ENCODE results near the gene AGGF1.
"Not testable (repeated sequence)": the region's sequence is repeated elsewhere in the genome, so short reads cannot be mapped to it uniquely, and the experiment has no call there.

AGGF1 gene

GRCh38 chr5:77024490-77024889 is 5.7 kb upstream of the AGGF1 start:
- no peak for DNase-seq

- no peak for DNase-seq
Observed at GRCh38 chr5:77028631-77029375, 1.4 kb upstream of the AGGF1 start.

DNA sequence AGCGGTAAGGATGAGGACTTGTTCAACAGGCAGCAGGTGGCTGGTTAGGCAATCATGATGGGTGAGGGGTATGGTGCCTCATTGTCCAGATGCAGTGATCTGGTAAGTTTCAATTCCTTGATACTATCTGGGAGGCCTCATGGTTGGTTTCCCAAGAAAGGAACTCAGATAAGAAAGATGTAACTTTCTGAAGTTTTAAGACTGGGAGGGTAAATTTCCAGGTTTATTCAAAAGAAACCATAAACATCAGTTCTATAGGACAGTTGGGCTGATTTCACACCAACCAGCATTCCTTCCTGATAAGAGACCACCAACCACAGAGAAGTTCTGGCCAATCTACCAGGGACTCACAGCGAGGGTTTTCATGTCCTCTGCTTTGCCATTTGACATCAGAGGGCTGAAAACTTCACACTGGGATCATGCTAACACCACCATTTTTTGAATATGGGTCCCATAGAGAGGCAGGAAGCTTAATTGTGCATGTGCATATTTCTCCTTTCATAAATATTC is 773 bp upstream of the AGGF1 start:
- no peak for DNase-seq

DNA sequence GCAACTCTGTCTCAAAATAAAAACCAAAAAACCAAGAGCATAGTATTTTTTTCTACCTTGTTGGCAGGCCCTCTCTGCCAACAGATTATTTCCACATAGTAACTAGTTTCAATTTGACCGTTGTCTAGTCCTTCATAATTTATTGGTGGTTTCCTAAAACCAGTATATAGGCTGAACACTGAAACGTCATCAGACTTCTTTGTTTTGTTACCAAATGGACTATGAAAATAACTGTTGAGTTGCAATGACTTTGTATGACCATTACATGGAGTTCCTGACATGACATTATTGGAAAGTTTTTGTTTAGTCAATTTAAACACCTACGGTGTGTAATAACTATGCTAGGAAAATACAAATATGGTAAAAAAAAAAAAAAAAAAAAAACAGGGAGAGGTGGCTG is 1.7 kb downstream of the AGGF1 start:
- no peak for DNase-seq

GRCh38 chr5:77032635-77033034 is 2.4 kb downstream of the AGGF1 start:
- no peak for DNase-seq

DNA sequence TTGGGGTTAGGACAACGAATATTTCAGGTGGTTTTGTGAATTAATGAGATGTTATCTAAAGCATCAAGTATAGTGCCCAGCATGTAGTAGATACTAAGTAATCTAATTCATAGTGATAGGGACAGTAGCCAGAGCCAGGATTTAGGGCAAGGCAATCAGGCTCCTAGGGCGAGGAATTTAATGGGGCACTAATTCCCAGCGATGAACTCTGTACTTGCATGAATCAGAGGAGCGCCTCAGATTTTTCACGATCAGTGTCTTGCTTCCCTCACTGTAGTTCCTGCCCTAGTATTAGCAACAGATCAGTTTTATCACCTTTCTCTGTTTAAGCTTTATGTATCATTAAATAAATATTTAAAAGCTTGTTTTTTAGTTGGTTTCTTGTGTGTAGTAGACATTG is 3.1 kb downstream of the AGGF1 start:
- no peak for DNase-seq

- DNase-seq = no peak
Observed at GRCh38 chr5:77035950-77036349, 5.7 kb downstream of the AGGF1 start.

- no peak for DNase-seq
Observed at GRCh38 chr5:77046416-77047073, 16.3 kb downstream of the AGGF1 start.

DNA sequence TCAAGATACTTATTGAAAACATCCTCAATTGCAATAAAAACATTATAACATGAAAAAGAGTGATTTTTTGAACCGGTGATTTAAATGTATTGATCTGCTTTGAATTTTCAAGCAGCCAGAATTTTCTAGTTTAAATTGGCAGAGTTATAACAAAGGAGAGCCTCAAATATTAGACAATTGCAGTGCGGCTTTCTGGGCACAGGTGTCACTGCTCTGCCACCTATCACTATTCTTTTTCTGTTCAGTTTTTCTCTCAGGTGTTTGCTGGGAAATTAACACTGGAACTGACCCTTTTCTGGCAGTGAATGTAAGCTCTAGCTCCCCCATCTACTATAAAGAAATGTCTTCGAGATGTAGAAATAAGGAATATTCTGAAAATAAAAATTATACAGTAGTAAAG is 33.8 kb downstream of the AGGF1 start:
- DNase-seq = no peak

DNA sequence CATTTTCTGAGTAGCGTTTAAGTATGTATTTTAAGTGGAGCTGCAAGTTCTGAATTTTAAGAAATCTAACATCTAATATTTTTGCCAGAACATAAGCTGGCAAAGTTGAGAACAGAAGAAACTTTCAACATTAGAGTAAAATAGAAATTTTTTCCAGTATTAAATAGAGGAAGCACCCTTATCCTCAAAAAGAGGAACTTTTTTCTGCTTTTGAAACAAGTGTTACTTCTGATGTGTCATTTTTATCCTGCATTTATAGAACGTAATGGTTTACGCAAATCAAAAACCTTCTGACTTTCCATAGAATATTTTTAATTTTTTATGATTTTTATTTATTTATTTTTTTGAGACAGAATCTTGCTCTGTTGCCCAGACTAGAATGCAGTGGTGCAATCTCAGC is 35.1 kb downstream of the AGGF1 start:
- DNase-seq = no peak

- no peak for DNase-seq
Observed at GRCh38 chr5:77066184-77066583, 36.0 kb downstream of the AGGF1 start.

DNA sequence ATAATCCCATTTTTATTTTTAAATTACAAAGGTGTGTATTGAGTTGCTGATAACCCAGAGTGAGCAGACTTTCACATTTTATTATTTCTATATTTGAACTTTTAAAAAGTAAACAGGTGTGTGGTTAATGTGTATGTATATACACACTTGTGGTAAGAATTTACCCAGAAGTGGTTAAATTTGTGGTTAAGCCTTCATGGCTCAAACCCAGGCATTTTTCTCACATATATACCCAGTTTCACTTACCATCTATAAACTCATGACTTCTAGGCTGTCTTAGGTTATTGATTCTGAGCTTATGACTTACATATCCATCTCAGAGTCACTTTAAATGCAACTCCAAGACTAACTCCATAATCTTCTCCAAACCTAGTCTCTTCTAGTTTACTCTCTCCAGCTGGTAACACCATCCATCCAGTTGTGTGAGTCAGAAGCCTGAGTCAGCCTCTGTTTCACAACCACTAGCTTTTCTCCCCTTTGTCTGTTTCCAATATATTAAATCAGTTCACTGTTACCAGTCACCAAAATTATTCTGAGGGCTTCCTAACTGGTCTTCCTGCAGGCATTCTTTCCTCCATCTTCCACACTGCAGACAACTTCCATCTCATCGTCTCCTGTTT is 36.7 kb downstream of the AGGF1 start:
- no peak for DNase-seq

DNA sequence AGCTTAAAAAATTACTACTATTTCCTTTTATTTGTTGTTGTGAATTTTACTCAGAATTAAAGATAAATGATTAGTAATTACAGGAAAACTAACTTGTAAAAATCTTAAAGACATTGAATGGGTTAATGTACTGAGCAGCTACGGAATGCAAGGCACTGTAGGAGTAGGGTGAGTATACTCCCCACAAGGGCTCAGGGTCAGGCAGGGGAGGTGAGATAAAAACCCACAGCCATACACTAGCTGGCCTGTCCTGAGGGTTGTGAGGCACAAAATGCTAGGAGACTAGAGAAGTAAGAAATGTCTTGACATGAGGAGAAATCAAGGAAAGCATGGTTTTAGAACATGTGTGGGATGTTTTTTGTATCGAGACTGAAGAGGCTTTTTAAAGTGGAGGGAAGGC is 43.5 kb downstream of the AGGF1 start:
- no peak for DNase-seq

GRCh38 chr5:77074745-77075144 is 44.5 kb downstream of the AGGF1 start:
- DNase-seq = no peak

DNA sequence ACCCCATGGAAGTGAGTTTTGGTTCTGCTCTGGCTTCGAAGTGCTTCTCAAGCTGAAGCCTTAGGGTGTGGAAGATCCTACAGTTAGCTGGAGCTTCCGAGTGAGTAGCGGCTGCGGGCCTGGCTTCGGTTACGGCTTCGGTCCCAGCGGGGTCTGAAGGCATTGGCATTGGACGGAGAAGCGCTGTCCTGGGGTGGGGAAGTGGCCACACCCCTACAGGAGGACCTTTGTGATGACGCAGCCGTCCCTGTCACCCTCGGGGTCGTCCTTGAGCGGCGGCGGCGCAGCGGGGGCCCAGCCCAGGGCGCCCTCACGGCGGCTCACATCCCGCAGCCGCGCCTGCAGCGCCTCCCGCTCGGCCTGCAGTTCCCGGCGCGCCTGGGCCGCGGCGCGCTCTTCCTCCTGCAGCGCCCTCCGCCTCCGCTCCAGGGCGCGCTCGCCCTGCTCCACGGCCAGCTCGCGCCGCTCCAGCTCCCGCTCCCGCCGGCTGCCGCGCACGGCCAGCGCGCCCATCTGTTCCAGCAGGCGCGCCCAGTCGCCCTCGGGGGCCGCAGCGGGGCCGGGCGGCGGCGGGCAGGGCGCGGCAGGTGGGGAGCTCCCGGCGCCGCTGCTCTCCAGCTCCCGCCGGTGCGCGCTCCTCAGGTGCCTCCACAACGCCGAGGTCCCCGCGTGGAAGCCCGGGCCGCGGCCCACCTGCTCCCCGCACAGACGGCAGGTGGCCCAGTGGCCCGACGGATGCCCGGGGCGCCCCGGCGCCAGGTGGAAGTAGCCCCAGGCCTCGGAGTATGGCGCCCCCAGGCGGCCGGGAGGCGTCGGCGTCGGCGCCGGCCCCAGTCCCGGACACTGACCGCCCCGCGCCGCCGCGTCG is 47.0 kb downstream of the AGGF1 start:
- DNase-seq = peak; percentile 25 to 26

DNA sequence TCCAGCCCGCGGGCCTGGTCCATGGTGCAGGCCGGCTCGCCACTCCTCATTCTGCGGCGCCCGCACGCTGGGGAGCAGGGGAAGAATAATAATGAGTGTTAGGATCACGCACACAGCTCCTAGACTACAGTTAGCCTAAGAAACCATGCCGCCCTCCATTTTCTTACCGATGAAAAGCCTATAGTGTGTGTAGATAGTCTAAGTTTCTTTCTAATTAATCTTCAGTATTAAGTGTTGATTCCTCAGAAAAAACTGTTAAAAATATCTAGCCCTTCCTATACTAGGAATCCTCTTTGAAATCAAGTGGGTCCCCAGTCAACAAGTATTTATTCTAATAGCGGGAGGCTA is 47.6 kb downstream of the AGGF1 start:
- DNase-seq = no peak

GRCh38 chr5:77080479-77080878 is 50.3 kb downstream of the AGGF1 start:
- not testable (repeated sequence) for DNase-seq

GRCh38 chr5:77080905-77081304 is 50.7 kb downstream of the AGGF1 start:
- DNase-seq = no peak

- no peak for DNase-seq
Observed at GRCh38 chr5:77082280-77082679, 52.1 kb downstream of the AGGF1 start.

- no peak for DNase-seq
Observed at GRCh38 chr5:77083088-77083487, 52.9 kb downstream of the AGGF1 start.

- DNase-seq = no peak
Observed at GRCh38 chr5:77086368-77086688, 56.1 kb downstream of the AGGF1 start.

DNA sequence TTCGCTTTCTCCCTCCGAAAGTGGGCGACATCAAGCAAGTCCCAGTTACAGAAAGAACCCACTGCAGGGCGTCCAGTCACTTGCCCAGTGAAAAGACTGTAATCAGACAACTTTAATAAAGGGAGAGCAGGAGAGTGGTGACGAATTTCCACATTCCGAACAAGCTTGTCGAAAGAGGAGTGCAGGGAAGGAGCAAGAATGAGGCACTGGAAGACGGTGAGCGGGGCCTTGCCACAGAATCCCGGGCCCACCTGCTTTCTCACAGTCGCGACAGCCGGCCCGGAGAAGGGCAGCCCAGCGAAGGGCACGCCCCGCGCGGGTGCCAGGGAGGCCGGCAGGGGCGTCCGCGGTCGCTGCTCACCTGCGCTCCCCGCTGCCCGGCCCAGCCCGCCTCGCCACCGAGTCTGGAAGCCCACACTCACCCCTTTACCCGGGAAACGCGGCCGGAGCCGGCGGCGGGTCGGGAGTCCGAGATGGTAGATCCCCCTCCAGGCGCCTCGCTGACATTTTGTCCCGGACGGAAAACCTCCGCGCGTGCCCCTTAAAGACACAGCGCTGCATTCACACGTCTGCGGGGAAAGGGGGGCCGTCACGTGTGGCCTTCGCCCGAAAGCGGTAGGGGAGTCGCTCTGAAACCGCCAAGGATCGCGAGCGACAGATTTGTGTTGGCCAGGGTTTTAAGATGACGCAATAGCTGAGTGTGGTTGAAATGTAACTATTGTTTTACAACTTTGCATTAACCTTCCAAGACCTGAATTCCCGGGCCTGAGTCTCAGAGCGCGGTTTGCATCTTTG is 56.7 kb downstream of the AGGF1 start, which contains the start of gene ZBED3:
Gene ZBED3 (minus strand): TSS at position 597 of the 795 bp plus-strand sequence. CDS start 9,407 bp downstream, outside the sequence.
- peak; percentile 24 to 29 for DNase-seq
